Activated CD4-positive, alpha-beta T cell treated with anti-CD3 and anti-CD28 coated beads for 1 hour (primary cell): ENCODE results near the gene L2HGDH.

Experiments
- DNase-seq: peaks from one replicate; pipeline ENCODE4 v3.0.0-alpha.2; 2020

The L2HGDH gene

GRCh38 chr14:50285861-50286260, 26.2 kb downstream of the L2HGDH start:
- DNase-seq = no peak

- DNase-seq = no peak
Observed at GRCh38 chr14:50272498-50272897, 39.5 kb downstream of the L2HGDH start.

- no peak for DNase-seq
Observed at GRCh38 chr14:50270932-50271331, 41.1 kb downstream of the L2HGDH start.

GRCh38 chr14:50265029-50265428, 47.0 kb downstream of the L2HGDH start:
- DNase-seq = no peak

- no peak for DNase-seq
Observed at GRCh38 chr14:50263321-50263720, 48.7 kb downstream of the L2HGDH start.

GRCh38 chr14:50262865-50263264, 49.2 kb downstream of the L2HGDH start:
- no peak for DNase-seq

DNA sequence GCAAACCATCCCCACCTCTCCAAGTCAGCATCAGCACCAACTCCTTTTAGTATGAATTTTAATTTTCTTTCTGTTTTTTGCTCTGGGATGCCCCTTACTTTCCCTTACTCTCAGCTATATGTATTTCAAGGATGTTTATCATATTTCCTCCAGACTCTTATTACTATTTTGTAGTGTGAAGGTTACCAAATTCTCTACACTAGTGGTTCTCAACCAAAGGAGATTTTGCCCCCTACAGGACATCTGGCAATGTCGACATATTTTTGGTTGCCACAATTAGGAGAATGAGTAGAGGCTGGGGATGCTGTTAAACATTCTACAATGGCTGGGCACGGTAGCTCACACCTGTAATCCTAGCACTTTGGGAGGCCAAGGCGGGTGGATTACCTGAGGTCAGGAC, 51.5 kb downstream of the L2HGDH start:
- no peak for DNase-seq

DNA sequence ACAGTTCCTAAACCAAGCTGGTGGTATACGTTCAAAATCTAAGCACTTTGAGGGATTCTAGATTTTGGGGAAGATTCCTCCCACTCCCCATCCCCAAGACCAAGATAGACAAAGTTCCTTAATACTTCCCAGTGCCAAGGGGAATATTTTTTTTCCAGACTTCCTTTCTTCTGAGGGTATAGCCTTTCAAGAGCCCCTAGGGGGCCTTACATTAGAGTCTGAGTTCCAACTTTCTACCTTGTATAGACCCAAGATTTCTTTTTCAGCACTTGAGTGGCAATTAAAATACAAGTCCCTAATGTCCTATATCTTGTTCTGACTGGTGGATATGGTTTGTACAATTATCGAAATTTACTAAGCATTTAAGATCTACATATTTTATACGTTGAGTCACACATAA, 52.0 kb downstream of the L2HGDH start:
- DNase-seq = no peak

DNA sequence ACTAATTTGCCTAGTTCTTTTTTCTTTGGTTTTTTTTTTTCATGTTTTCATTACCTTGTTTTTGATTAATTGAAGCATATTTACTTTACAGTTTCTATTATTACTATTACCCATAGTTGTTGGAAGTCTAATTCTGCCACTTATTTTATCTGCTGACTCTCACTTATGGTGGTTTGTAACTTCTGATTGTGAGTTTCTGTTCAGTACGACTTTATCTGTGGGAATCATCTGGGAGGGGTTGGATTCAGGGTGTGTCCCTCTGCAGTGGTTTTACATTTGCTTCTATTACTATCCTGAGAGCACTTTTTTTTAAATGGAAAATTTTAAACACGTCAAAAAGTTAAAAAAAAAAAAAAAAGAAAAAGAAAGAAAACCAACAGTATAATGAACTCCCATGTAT, 54.3 kb downstream of the L2HGDH start:
- no peak for DNase-seq

GRCh38 chr14:50254248-50254647, 57.8 kb downstream of the L2HGDH start:
- DNase-seq = no peak

DNA sequence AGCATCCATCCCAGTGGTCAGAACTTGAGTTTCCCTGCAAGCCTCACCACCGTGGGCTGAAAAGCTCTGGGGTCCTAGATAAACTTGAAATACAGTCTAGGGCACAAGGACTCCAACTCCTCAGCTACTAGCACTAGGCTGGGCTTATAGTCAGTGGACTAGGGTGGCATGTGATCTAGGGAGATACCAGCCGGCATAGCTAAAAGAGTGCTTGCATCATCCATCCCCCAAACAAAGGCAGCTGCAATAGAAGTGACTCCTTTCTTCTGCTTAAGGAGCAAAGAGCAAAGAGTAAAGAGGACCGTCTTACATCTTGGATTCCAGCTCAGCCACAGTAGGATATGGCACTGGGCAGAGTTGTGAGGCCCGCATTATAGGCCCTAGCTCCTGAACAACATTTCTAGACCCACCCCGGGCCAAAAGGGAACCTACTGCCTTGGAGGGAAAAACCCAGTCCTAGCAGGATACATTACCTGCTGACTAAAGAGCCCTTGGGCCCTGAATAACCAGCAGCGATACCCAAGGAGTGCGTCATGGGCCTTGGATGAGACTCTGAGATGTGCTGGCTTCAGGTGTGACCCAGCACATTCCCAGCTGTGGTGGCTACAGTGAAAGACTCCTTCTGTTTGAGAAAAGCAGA, 62.8 kb downstream of the L2HGDH start:
- DNase-seq = no peak

DNA sequence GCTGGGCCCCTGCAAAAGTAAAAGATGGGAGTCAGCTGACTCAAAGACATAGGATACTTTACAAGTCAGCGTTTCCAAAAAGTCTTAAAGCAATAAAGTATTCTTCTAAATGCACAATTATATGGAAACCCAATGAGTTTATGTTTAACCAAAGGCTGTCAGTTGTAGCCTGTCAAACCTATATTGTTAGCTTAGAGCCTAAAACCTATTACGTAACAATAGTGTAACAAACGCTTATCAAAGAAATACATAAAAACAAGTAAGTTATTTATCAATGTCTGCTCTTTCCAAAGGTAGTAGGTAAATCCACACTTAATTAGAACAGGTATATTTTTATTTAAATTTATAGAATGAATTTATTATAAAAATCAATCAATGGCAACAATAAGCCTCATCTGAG, 64.8 kb downstream of the L2HGDH start:
- DNase-seq = no peak

GRCh38 chr14:50242566-50243310, 69.3 kb downstream of the L2HGDH start:
- DNase-seq = no peak

DNA sequence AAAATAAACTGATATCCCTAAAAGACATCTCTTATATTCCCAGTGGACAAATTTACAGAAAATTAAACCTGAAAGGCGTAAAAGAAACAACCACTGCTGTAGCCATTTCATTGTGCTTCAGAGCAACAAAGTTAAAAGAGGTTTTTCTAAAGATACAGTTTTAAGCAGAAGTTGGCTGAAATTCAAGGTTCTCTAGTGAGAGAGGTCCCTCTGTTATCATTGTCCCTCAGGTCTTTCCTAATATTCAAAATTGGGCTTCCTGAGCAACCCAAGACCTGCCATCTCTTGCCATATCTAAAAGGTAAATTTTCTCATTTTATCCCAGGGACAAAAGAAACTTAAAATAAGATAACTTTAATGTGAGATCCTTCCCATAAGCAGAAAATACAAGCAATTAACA, 69.9 kb downstream of the L2HGDH start:
- no peak for DNase-seq

DNA sequence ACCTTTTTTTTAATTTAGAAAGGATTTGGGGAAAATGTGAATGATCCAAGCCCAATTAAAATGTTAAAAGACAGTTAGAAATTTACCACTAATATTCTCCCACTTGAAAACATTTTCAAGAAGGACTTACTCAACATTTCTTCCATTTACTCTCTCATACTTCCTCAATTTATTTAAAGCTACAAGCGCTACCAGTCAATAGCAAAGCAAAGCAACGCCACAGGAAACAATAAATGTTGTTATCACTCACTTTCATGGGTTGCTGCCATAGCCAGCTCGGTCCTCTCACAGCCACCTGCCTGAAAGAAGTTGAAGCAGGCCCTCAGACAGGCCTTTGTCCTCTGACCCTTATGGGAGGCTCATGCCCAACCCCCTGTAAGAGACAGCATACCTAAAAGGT, 74.6 kb downstream of the L2HGDH start:
- no peak for DNase-seq

GRCh38 chr14:50233951-50234250, 78.1 kb downstream of the L2HGDH start:
- no peak for DNase-seq

DNA sequence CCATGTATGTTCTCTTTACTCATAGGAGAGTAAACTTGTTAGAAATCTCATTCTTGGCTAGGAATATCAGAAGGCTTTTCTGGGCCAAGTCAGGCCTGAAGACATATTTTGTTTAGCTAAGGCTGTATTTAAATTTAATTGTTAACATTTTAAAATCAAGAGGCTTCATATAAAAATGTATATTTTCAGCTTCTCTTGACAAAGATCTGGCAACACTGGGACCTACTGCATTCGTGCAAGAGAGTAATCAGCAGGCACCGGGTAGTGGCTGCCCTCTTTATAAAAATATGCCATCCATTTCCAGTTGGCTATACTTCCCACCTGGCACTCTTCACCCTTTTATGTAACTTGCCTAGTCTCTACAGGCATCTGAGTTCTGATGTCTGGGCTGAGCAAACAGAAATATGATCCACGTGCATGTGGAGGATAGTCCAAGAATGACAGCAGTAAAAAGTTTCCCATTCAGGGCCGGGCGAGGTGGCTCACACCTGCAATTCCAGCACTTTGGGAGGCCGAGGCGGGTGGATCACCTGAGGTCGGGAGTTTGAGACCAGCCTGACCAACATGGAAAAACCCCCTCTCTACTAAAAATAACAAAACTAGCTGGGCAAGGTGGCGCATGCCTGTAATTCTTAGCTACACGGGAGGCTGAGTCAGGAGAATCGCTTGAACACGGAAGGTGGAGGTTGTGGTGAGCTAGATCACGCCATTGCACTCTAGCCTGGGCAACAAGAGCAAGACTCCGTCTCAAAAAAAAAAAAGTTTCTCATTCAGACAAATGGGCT, 78.7 kb downstream of the L2HGDH start:
- no peak for DNase-seq

- no peak for DNase-seq
Observed at GRCh38 chr14:50232276-50232642, 79.8 kb downstream of the L2HGDH start.

DNA sequence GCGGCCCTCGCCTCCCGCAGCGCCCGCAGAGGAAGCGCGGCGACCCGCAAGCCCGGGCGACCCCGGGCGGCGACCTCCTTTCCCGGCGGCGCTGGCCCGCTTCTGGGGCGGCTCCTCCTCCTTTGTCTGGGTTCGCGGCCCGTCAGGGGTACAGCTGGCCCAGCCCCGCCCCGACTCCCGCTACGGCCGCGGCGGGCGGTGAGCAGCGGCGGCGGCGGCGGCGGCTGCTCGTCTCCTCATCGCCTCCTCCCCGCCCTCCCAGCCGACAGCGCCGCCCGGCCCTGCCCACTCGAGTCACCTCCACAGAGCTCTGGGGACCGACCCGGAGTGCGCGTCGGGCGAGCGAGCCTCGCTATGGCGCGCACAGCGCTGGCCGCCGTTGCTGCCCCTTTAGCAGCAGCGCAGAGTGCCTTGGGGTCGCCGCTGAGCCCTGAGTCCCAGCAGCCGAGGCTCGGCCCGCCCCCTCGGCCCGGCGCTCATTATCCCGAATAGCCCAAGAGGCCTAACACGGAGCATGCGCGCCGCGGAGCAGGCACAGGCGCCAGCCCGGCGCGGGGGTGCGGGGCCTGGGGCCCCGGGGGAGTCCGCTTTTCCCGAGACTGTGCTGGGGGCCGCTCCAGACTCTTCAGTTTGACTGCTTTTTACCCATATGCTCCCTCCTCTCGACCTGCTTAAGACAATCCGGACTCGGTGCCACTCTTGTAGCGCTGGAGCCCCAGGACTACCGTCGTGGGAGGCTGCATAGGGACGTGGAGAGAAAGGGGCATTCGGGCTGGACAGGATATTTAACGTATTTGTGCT, 80.4 kb downstream of the L2HGDH start, which contains the start of gene SOS2:
SOS2 (minus strand) TSS at position 104 of the 801 bp plus-strand sequence. CDS start 295 bp downstream, outside the sequence.
- DNase-seq = peak; percentile 72

DNA sequence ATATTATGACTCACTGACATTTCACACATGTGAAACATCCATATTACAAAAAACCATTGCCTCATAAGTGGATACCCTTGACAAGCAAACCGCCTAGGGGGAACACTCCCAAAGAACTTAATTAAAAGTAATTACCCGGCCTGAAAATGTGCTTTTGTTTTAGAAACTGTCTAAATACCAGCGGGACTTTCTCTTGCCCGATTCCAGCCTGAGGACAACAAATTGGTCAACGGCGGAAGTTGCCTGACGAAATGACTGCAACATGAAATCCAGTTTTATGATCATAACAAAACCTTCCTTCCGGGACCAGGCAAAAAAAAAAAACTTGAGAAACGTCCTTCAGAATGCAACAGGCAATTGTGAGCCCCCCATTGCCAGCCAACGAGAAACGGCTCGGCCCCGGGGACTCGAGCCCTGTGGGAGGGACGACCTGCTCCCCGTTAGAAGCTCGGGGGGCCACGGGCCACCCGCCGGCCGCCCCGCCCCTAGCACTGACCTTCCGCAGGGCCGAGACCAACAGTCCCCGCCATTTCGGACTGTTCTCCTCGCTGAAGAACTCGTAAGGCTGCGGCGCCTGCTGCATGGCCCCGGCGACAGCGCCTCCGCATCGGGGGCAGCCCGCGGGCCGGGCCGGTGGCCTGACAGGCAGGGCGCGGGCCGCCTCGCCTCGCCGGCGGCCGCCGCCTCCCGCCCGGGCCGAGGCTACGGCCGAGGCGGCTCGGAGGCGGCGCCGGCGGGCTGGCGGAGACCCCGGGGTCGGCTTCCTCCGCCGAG, 81.1 kb downstream of the L2HGDH start:
- DNase-seq = no peak

- DNase-seq = no peak
Observed at GRCh38 chr14:50230401-50230700, 81.7 kb downstream of the L2HGDH start.

GRCh38 chr14:50229681-50230080, 82.3 kb downstream of the L2HGDH start:
- no peak for DNase-seq

DNA sequence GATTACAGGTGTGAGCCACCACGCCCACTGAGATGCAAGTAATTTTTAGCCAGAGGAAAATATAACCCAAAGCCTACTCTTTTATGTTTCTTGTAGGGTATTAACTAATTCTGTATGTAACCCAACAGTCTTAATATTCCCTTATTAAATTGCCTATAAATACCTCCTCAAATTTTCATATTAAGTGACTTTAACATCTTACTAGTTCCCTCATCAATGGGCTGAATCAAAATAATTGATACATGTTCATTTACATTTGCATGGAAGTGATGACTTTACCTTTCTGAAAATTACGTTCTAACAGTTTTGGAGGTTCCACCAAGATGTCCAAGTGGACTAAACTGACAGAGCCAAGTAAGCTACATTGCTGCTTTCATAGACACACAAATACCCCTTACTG, 83.7 kb downstream of the L2HGDH start:
- no peak for DNase-seq
